Right ventricle myocardium superior (tissue), 1 donor: ENCODE measurements around the gene APH1B. TPM values are rescaled to one million over a fixed set of nuclear protein-coding genes. Genes with fewer than 3 reads are reported as not detected.
"Not testable (repeated sequence)": the region's sequence is repeated elsewhere in the genome, so short reads cannot be mapped to it uniquely, and the experiment has no call there.

Experiments used
- ATAC-seq: fragments of 200-7000 bp; cut with Tn5 transposase; one replicate; pipeline ENCODE4 v1.9.1; 2020; ENCODE audit warnings: mild to moderate bottlenecking; ENCODE audit not compliant: poor library complexity
- DNase-seq: peaks from one replicate; pipeline ENCODE4 v3.0.0-alpha.2; 2020
- intact Hi-C: fragments of 100-400 bp; cut with DNase I; formaldehyde crosslinking; loops from one replicate; pipeline ENCODE4 v1.11.2; 2022
- long read RNA-seq: library from polyadenylated mRNA; unstranded; transcript quantifications from one replicate; pipeline ENCODE4 v2.0.0, GENCODE V29; 2021
- total RNA-seq: library from RNA; stranded (reverse); fragmentation: NEBNext Ultra II Directional; extraction: Animal tissue kit (Norgen Biotek cat#: 25700); gene quantifications from one replicate; pipeline ENCODE4 v1.2.1, GENCODE V29; 2021
- donor health status: DM: no; HTN: yes; CAD: no; lungs with severe emphysema.

The APH1B gene
- 7.1 TPM for total RNA-seq
- long read RNA-seq, full-length matches to known transcripts, result 7 of 9 reads
- long read RNA-seq, partial matches to known transcripts, result 0 of 9 reads
- long read RNA-seq, other reads (novel, unspliced or antisense), result 2 of 9 reads

- peak; percentile 91 for DNase-seq
- ATAC-seq, result peak; percentile 96
- intact Hi-C loops, result no loop called here
Observed at GRCh38 chr15:63277038-63277892, at the start of gene APH1B. Gene APH1B, plus strand, starts transcription at chr15:63277605. Its CDS starts 19 bp downstream, at chr15:63277624.

- ATAC-seq (no peak), DNase-seq (no peak)
- intact Hi-C loops, result no loop called here
Observed at GRCh38 chr15:63227689-63228088, 49.7 kb upstream of the APH1B start.

GRCh38 chr15:63231206-63231605, 46.2 kb upstream of the APH1B start:
- ATAC-seq, result no peak
- no peak for DNase-seq
- intact Hi-C loops, result no loop called here

GRCh38 chr15:63231706-63232105, 45.7 kb upstream of the APH1B start:
- ATAC-seq, result peak; percentile 25
- intact Hi-C loops, result no loop called here

GRCh38 chr15:63232405-63232804, 45.0 kb upstream of the APH1B start:
- intact Hi-C loops, result no loop called here
- DNase-seq (no peak), ATAC-seq (no peak)

More at GRCh38 chr15:63231706-63232105, 45.7 kb upstream of the APH1B start:
- no peak for DNase-seq

GRCh38 chr15:63232943-63233342, 44.5 kb upstream of the APH1B start:
- intact Hi-C loops, result no loop called here
- DNase-seq (no peak), ATAC-seq (no peak)

- DNase-seq, result no peak
- ATAC-seq, result peak; percentile 58
- intact Hi-C loops, result no loop called here
Observed at GRCh38 chr15:63233667-63234423, 43.6 kb upstream of the APH1B start.

GRCh38 chr15:63234451-63234870, 42.9 kb upstream of the APH1B start:
- intact Hi-C loops, result no loop called here
- ATAC-seq (peak; percentile 88), DNase-seq (peak; percentile 70)

GRCh38 chr15:63236272-63236671, 41.1 kb upstream of the APH1B start:
- DNase-seq, result no peak
- intact Hi-C loops, result no loop called here
- ATAC-seq, result no peak

GRCh38 chr15:63237086-63237485, 40.3 kb upstream of the APH1B start:
- ATAC-seq, DNase-seq, intact Hi-C loops: not testable (repeated sequence)

GRCh38 chr15:63238171-63238570, 39.2 kb upstream of the APH1B start:
- intact Hi-C loops, result no loop called here
- ATAC-seq, result no peak
- no peak for DNase-seq

- ATAC-seq (peak; percentile 26), DNase-seq (no peak)
- intact Hi-C loops, result no loop called here
Observed at GRCh38 chr15:63238796-63239195, 38.6 kb upstream of the APH1B start.

GRCh38 chr15:63240109-63240508, 37.3 kb upstream of the APH1B start:
- intact Hi-C loops, result no loop called here
- ATAC-seq (no peak), DNase-seq (no peak)

GRCh38 chr15:63241316-63241715, 36.1 kb upstream of the APH1B start:
- intact Hi-C loops, result no loop called here
- DNase-seq, result no peak
- ATAC-seq, result no peak

GRCh38 chr15:63243101-63243500, 34.3 kb upstream of the APH1B start:
- intact Hi-C loops, result no loop called here
- ATAC-seq, result peak; percentile 62
- DNase-seq, result peak; percentile 50

- intact Hi-C loops, result no loop called here
Observed at GRCh38 chr15:63243776-63244175, 33.6 kb upstream of the APH1B start.

GRCh38 chr15:63244399-63244798, 33.0 kb upstream of the APH1B start:
- ATAC-seq (no peak), DNase-seq (no peak)
- intact Hi-C loops, result no loop called here

More at GRCh38 chr15:63243776-63244175, 33.6 kb upstream of the APH1B start:
- no peak for ATAC-seq
- DNase-seq, result no peak

- intact Hi-C loops, result no loop called here
- no peak for DNase-seq
- ATAC-seq, result no peak
Observed at GRCh38 chr15:63244976-63245645, 32.3 kb upstream of the APH1B start.
